ENCODE data around the gene DUSP14. TPM values are rescaled to one million over a fixed set of nuclear protein-coding genes. Genes with fewer than 3 reads are reported as not detected.

The DUSP14 gene
- total and polyA plus RNA-seq, 2 of the 8 experiments (the other 6 are each of a cell fraction or from before 2014, with no cell fraction given), result 22.1 to 37.9 TPM

DNA sequence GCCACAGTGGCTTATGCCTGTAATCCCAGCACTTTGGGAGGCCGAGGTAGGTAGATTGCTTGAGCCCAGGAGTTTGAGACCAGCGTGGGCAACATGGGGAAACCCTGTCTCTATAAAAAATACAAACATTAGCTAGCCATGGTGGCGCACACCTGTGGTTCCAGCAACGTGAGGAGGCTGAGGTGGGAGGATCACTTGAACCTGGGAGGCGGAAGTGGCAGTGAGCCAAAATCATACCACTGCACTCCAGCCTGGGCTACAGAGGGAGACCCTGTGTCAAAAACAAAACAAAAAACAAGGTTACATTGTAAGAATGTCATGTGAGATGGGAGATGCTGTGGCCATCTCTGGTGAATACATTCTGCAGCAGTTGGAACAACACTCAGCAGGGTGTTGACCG, 13.5 kb downstream of the DUSP14 start:
- Histone ChIP-seq H2BK120ac (replicated peaks; ENCODE audit: low read depth, low read length) (no peak overlapping the region), H2AFZ (ENCODE audit: low read length) (no peak overlapping the region), H3K14ac (ENCODE audit: insufficient read length) (no peak overlapping the region), H4K91ac (replicated peaks; ENCODE audit: insufficient read length, low read length) (no peak overlapping the region), H3K4me1 (replicated peaks in 1 of 4; ENCODE audit: control insufficient read depth in 3 of 4, insufficient read depth in 4 of 4, low read length in 3 of 4) (peaks cover 0 to 3% (median 1%) of the 10 kb centered on the region in 4 experiments; a peak in 3 of 7 replicates), H2AK5ac (ENCODE audit: low read depth, low read length) (no peak overlapping the region), H3K36me3 (ENCODE audit: control insufficient read depth in 2 of 4, insufficient read depth in 4 of 4, low read length in 3 of 4) (no peaks in the 10 kb centered on the region), H3K9me3 (ENCODE audit: insufficient read depth in 2 of 2, low read depth in 1 of 2, low read length in 1 of 2) (no peaks in the 10 kb centered on the region), H2BK12ac (ENCODE audit: low read depth, low read length) (no peak overlapping the region), H3K4ac (replicated peaks; ENCODE audit: insufficient read length, low read depth, low read length) (no peak overlapping the region), H3K18ac (ENCODE audit: extremely low read depth, low read length) (no peak overlapping the region), H3K4me3 (ENCODE audit: extremely low read depth in 1 of 4, insufficient read depth in 2 of 4, low read depth in 3 of 4, low read length in 4 of 4) (no peak overlapping the region), H4K8ac (ENCODE audit: extremely low read depth, insufficient read depth, low read length) (no peak overlapping the region), H3K27ac (ENCODE audit: low read depth, low read length) (no peak overlapping the region), H3K23me2 (ENCODE audit: low read depth, low read length) (no peaks in the 10 kb centered on the region), H3K9ac (replicated peaks in 1 of 4; ENCODE audit: extremely low read depth in 1 of 4, low read depth in 3 of 4, low read length in 3 of 4) (no peak overlapping the region), H3K56ac (replicated peaks; ENCODE audit: insufficient read length, low read depth, low read length) (no peak overlapping the region), H3K79me1 (ENCODE audit: low read depth, low read length) (peaks cover 13% of the 10 kb centered on the region), H3K23ac (ENCODE audit: insufficient read length) (no peak overlapping the region), H3K79me2 (ENCODE audit: control insufficient read depth in 1 of 2, insufficient read depth in 2 of 2, low read length in 2 of 2) (peaks cover 0 to 56% of the 10 kb centered on the region in 2 experiments; a peak in 3 of 4 replicates), H2BK15ac (ENCODE audit: low read length) (no peak overlapping the region), H3K27me3 (replicated peaks in 1 of 4; ENCODE audit: control insufficient read depth in 3 of 4, extremely low read depth in 1 of 4, insufficient read depth in 3 of 4, low read length in 3 of 4) (no peaks in the 10 kb centered on the region), H4K20me1 (replicated peaks in 1 of 2; ENCODE audit: control insufficient read depth in 1 of 2, insufficient read depth in 2 of 2, low read length in 2 of 2) (peaks cover 3 to 7% of the 10 kb centered on the region in 2 experiments), H4K5ac (ENCODE audit: insufficient read length, low read depth, low read length) (no peak overlapping the region), H2BK20ac (ENCODE audit: low read length) (no peak overlapping the region), H3K4me2 (ENCODE audit: insufficient read depth in 1 of 2, low read depth in 2 of 2, low read length in 2 of 2) (no peak overlapping the region), H2BK5ac (ENCODE audit: low read depth, low read length) (no peak overlapping the region)
- DNase-seq (ENCODE audit: low read depth in 1 of 2, low spot score in 2 of 2), result no peak
- CTCF ChIA-PET (ENCODE audit: partially characterized antibody), result interaction anchor here (0.6 to 1.5 kb wide), 5 partner anchors 11 to 1704 kb away, joined by 3 to 5 read pairs (median 3); no protein-coding TSS in a partner anchor
- POLR2A ChIA-PET (ENCODE audit: partially characterized antibody), result no interaction called here
- no peak for FAIRE-seq
- WGBS, 2 experiments (ENCODE audit: extremely low coverage in 1 of 2, insufficient coverage in 1 of 2, insufficient read length in 1 of 2, insufficient replicate concordance in 2 of 2, low coverage in 1 of 2, low lambda C conversion rate in 2 of 2, missing lambda C conversion rate in 1 of 2), result 96% methylated on average over 6 of the region's 6 CpGs; no CpG with 5 or more reads in 1 of the 2 experiments
- TF ChIP-seq FOSL1 (IDR thresholded peaks at IDR 0.05; ENCODE audit: insufficient read depth, low read depth, low read length), result no peak
- TF ChIP-seq BCL11A (IDR thresholded peaks at IDR 0.05; ENCODE audit: low read depth in 2 of 2, low read length in 2 of 2), result no peak
